HG02571 (cell line): ENCODE data around the gene NEK6.

Experiments used
- ATAC-seq: cut with Tn5 transposase; IDR thresholded peaks from one replicate; pipeline ENCODE4 v1.9.1; 2021; ENCODE audit warnings: mild to moderate bottlenecking, moderate library complexity; ENCODE audit not compliant: unreplicated experiment

NEK6 gene

GRCh38 chr9:124392871-124393460 is 135.2 kb downstream of the NEK6 start:
- no peak for ATAC-seq

- ATAC-seq, result no peak
Measured at GRCh38 chr9:124394167-124394566, 136.4 kb downstream of the NEK6 start.

DNA sequence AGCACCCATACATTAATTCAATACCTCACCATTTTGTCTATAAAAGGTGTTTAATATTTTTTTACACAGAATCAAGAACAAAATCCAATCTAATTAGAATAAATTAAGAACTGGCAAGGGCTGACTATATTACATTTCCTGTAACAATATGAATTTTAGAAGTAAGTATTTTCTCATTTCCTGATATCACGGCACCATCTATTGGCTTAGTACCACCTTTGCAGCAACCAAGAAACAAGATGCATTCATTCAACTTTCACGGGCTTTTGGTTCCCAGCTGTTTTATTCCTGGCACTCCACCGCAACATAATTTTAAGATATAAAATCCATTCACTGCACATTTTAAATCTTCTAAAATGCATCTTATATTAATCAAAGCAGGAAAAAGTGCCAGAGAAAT is 136.8 kb downstream of the NEK6 start:
- no peak for ATAC-seq

DNA sequence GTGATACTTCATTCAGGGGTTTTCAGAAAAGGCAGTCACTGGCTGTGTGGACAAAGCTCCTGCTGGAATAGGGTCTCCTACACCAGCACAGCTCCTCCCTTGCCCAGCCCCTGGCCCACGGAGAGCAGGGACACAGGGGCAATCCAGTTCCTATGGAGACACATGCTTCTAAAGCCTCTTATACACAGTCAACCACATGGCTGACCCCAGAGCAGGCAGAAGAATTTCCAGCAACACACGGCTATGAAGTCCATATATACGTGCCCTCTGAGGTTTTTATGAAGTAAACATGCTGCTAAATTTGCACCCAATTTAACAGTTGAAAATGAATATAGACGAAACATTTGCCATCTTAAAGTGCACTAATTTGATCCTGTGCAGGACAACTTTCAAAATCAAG is 138.1 kb downstream of the NEK6 start:
- ATAC-seq, result no peak

GRCh38 chr9:124398191-124398935 is 140.6 kb downstream of the NEK6 start:
- ATAC-seq, result no peak

DNA sequence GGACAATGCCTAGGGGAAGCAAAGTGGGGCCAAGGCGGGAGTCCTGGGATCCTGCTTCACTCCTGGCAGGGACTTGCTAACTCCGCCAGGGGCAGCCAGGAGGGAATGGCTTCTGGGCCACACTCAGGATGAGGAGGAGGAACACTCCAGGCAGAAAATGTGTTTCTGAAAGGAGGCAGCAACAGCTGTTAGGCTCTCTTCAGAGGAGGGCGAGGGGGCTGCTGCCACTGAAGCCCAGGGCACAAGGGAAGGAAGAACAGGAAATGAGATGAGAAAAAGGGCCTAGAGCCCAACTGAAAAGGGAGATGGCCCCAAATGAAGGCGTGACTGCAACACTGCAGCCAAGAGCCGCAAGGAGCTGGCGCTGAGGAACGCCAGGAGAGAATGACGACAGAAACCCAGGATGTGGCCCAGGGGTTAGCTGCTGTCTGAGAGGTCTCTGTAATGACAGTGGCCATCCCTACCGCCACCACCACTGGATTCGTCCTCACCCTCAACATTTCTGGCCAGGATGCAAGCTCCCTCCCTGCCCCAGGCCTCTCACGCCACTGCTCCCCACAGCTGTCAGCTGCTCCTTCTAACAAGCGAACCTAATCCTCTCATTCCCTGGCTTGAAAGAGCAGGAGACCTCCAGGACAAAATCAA is 141.7 kb downstream of the NEK6 start:
- no peak for ATAC-seq

DNA sequence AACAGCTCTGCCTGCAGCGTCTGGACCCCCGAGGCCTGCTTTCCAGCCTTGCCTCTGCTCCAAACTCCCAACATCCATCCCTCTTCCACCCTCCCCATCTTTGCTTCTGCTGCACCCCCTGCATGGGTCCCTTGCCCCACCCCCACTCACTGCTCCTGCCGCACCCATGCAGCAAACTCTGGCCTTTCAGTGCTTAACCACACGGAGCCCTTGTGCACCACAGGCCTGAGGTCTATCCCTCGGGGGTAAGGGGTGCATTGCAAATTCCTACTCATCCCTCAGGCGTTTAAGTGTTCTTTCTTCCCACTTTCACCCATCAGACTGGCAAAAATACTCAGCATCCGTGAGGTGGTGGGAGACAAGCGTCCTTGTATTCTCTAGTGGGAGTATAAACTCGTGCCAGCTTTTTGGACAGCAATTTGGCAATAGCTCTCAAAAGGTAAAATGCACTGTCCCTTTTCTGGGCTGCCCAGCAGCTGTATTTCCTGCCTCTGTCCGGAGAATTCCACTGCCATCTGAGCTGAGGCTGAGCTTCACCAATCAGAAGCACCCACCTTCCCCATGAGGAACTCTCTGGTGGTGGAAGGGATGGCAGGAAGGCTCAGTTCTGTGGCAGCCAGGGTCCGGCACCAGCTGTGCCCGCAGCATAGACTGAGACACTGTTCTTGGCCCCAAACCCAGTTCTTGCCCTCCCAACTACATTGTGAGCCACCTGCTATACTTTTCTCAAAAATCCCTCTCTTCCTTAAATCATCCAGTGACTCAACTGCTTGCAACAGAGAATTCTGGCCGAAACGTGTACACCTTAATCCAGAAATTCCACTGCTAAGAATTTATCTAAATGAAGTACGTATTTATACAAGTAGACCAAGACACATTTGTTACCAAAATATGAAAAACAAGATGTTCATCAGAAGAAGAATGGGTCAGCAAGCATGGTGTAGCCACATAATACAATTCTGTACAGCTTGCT is 142.5 kb downstream of the NEK6 start:
- ATAC-seq, result no peak
